ENCODE results near the gene HMGB2.

HMGB2 gene

DNA sequence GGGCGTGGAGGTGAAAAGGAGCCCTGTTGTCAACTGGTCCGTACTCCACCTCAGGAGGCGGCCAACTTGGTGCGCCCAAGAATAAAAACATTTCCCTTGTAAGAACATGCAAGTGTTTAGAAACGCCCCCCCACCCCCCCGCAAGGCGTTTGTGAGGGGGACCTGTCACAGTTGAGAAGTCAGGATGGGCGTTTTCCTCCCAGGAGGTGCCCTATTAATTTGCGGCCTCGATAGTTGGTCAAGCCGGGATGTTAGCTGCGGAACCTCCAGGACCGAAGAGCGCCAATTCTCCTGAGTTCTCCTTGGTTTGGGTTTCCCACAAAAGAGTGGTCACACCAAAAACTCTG is 35.9 kb upstream of the HMGB2 start:
- peaks cover 4% of the 10 kb centered on the region; the same call in 1 of the 2 replicates for H4K20me1 ChIP-seq (ENCODE audit: insufficient read depth)
- H3K4me3 ChIP-seq (IDR thresholded peaks at IDR 0.05; ENCODE audit: insufficient read depth, low read depth, low read length): no peak overlapping the region
- H3K36me3 ChIP-seq (ENCODE audit: insufficient read depth): 0 out of 2 replicates have a peak, but pooled peaks cover 5% of the 10 kb centered on the region
- H2AFZ ChIP-seq (ENCODE audit: low read depth): peak overlapping the region; percentile 53
- H3K27me3 ChIP-seq (ENCODE audit: insufficient read depth, low read depth): no peaks in the 10 kb centered on the region
- peak overlapping the region; percentile 30; the same call in 1 of the 2 replicates for H3K4me2 ChIP-seq
- H3K27ac ChIP-seq: peak overlapping the region; percentile 63
- TF ChIP-seq, protein P1, sequence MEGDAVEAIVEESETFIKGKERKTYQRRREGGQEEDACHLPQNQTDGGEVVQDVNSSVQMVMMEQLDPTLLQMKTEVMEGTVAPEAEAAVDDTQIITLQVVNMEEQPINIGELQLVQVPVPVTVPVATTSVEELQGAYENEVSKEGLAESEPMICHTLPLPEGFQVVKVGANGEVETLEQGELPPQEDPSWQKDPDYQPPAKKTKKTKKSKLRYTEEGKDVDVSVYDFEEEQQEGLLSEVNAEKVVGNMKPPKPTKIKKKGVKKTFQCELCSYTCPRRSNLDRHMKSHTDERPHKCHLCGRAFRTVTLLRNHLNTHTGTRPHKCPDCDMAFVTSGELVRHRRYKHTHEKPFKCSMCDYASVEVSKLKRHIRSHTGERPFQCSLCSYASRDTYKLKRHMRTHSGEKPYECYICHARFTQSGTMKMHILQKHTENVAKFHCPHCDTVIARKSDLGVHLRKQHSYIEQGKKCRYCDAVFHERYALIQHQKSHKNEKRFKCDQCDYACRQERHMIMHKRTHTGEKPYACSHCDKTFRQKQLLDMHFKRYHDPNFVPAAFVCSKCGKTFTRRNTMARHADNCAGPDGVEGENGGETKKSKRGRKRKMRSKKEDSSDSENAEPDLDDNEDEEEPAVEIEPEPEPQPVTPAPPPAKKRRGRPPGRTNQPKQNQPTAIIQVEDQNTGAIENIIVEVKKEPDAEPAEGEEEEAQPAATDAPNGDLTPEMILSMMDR (conservative IDR thresholded peaks at IDR 0.05; ENCODE audit: low read depth, low read length): no peak
- H3K4me1 ChIP-seq (ENCODE audit: low read depth, poor library complexity, severe bottlenecking): peaks cover 29% of the 10 kb centered on the region
- H3K9ac ChIP-seq: peak overlapping the region; percentile 72
- H3K79me2 ChIP-seq (ENCODE audit: insufficient read depth, low read depth): peaks cover 39% of the 10 kb centered on the region

DNA sequence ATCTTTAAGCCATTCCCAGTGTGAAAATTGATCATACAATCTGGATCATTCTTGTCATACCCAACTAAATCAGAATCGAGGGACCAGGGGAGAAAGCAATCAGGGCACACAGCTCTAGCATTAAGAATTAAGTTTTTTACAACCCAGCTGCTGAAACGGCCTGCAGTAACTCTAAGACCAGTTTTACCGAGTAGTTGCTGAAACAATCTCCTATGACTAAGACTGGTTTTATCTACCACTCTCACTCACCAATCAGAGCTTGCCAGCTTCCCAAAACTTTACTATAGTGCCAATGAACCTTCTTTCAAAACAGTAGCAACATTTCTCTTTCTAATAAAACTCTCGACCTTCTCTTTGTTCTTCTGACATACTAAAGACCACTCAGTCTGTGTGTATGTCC is 33.8 kb upstream of the HMGB2 start:
- Histone ChIP-seq H3K79me2 (ENCODE audit: insufficient read depth, low read depth) (peaks cover 17% of the 10 kb centered on the region), H3K9ac (no peak overlapping the region), H3K4me1 (ENCODE audit: low read depth, poor library complexity, severe bottlenecking) (peaks cover 13% of the 10 kb centered on the region), H4K20me1 (ENCODE audit: insufficient read depth) (no peaks in the 10 kb centered on the region; the same call in 1 of the 2 replicates), H3K4me3 (IDR thresholded peaks at IDR 0.05; ENCODE audit: insufficient read depth, low read depth, low read length) (no peak overlapping the region), H3K36me3 (ENCODE audit: insufficient read depth) (no peaks in the 10 kb centered on the region), H3K27ac (no peak overlapping the region), H3K27me3 (ENCODE audit: insufficient read depth, low read depth) (no peaks in the 10 kb centered on the region), H3K4me2 (no peak overlapping the region), H2AFZ (ENCODE audit: low read depth) (no peak overlapping the region)
- TF ChIP-seq, protein P1 (conservative IDR thresholded peaks at IDR 0.05; ENCODE audit: low read depth, low read length): no peak

DNA sequence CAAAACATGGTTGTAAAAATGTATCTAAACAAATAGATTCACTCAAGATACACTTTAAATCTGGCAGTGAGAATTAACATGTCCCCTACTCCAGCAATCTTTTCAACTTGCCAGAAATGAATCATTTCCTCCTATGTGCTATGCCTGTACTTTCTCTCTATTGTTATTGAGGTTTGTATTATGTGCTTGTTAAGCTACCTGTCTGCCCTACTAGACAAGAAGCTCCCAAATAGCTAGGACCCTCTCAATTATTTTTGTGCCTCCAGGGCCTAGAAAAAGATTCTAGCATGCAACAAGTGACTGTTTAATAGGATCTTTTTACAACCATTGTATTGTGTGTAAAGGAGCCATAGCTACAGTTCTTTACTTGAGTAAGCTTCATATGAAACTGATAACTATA is 33.1 kb upstream of the HMGB2 start:
- TF ChIP-seq, protein P1 (conservative IDR thresholded peaks at IDR 0.05; ENCODE audit: low read depth, low read length): no peak
- H3K4me2 ChIP-seq: no peak overlapping the region
- no peaks in the 10 kb centered on the region for H3K27me3 ChIP-seq (ENCODE audit: insufficient read depth, low read depth)
- H3K27ac ChIP-seq: no peak overlapping the region
- H4K20me1 ChIP-seq (ENCODE audit: insufficient read depth): no peaks in the 10 kb centered on the region; the same call in 1 of the 2 replicates
- H3K79me2 ChIP-seq (ENCODE audit: insufficient read depth, low read depth): peaks cover 11% of the 10 kb centered on the region
- H3K36me3 ChIP-seq (ENCODE audit: insufficient read depth): no peaks in the 10 kb centered on the region
- H2AFZ ChIP-seq (ENCODE audit: low read depth): no peak overlapping the region
- no peak overlapping the region for H3K4me3 ChIP-seq (IDR thresholded peaks at IDR 0.05; ENCODE audit: insufficient read depth, low read depth, low read length)
- no peak overlapping the region for H3K9ac ChIP-seq
- H3K4me1 ChIP-seq (ENCODE audit: low read depth, poor library complexity, severe bottlenecking): peaks cover 13% of the 10 kb centered on the region

DNA sequence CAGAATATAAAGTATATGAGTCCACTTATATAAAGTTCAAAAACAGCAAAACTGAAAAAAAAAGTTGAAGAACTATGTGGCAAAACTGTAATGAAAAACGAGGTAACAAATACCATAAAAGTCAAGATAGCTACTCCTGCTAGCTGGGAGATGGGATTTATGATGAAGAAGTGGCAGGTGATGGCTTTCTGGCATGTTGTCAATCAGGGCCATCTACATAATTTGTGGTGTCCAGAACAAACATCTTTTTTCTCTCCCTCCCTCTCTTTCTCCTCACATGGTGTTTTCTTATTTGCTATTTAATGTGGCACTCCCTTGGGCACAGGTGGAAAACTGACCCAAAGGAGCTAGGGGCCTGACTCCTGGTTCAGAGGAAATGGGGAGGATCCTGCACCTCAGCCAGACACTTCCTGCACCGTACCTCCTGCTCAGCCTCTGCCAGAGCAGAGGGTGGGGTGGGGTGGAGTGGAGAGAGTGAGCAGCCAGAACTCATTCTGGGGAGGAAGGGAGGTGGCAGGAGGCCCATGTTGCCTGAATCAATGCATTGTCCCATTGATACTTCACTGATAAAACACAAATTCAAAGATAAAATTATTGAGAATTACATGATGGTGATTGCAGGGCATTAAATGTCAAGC is 31.3 kb upstream of the HMGB2 start:
- Histone ChIP-seq H3K36me3 (ENCODE audit: insufficient read depth) (no peaks in the 10 kb centered on the region), H3K27ac (no peak overlapping the region), H2AFZ (ENCODE audit: low read depth) (no peak overlapping the region), H3K79me2 (ENCODE audit: insufficient read depth, low read depth) (no peaks in the 10 kb centered on the region), H3K9ac (no peak overlapping the region), H3K4me2 (no peak overlapping the region), H3K27me3 (ENCODE audit: insufficient read depth, low read depth) (no peaks in the 10 kb centered on the region), H3K4me3 (IDR thresholded peaks at IDR 0.05; ENCODE audit: insufficient read depth, low read depth, low read length) (no peak overlapping the region), H3K4me1 (ENCODE audit: low read depth, poor library complexity, severe bottlenecking) (peaks cover 13% of the 10 kb centered on the region), H4K20me1 (ENCODE audit: insufficient read depth) (no peaks in the 10 kb centered on the region; the same call in 1 of the 2 replicates)
- TF ChIP-seq, protein P1 (conservative IDR thresholded peaks at IDR 0.05; ENCODE audit: low read depth, low read length): no peak

Measured in KMS-11 (cell line).